GM19043 (cell line): ENCODE results near the gene TJP1.
"Not testable (repeated sequence)": the region's sequence is repeated elsewhere in the genome, so short reads cannot be mapped to it uniquely, and the experiment has no call there.

ENCODE experiments used
- ATAC-seq: cut with Tn5 transposase; IDR thresholded peaks from one replicate; pipeline ENCODE4 v1.9.1; 2021; ENCODE audit warnings: low read depth; ENCODE audit not compliant: unreplicated experiment

Gene TJP1

GRCh38 chr15:29711531-29711930, 110.7 kb downstream of the TJP1 start:
- no peak for ATAC-seq

GRCh38 chr15:29708519-29708918, 113.7 kb downstream of the TJP1 start:
- ATAC-seq, result no peak

GRCh38 chr15:29704950-29705597, 117.2 kb downstream of the TJP1 start:
- no peak for ATAC-seq

DNA sequence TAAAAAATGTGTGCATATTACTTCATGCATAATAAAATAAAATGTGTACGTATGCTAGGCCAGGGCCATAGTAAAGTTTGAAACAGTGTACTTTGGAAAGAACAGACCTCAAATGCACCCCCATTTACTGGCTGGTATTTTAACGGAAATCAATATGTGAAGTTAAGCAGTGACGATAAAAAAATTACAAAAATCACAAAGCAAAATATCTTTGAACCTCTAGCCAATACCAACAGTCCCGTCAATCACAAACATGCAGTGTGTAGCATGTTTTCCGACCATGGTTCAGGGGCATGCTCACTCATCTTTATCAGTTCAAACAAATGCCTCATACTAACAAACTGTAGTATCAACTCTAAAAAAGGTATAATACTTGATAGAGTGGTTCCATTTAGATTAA, 121.1 kb downstream of the TJP1 start:
- no peak for ATAC-seq

DNA sequence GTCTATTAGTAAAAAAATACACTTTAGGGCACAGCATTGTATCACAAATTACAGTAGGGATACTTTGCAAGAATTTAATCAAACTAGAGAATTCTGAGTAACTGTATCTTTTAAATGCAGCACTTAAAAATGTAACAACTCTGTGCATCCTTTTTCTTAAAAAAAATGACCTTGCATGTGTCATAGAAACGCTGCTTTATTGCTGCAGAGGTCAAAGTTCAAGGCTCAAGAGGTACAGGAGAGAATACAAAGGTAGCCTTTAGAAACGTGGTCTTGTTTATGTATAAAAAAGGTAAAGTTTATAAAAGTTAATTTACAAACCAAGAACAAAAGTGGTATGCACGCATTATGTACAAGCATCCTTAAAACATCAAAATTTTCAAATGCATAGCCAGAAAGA, 122.0 kb downstream of the TJP1 start:
- ATAC-seq, result no peak

GRCh38 chr15:29699791-29700190, 122.5 kb downstream of the TJP1 start:
- no peak for ATAC-seq

DNA sequence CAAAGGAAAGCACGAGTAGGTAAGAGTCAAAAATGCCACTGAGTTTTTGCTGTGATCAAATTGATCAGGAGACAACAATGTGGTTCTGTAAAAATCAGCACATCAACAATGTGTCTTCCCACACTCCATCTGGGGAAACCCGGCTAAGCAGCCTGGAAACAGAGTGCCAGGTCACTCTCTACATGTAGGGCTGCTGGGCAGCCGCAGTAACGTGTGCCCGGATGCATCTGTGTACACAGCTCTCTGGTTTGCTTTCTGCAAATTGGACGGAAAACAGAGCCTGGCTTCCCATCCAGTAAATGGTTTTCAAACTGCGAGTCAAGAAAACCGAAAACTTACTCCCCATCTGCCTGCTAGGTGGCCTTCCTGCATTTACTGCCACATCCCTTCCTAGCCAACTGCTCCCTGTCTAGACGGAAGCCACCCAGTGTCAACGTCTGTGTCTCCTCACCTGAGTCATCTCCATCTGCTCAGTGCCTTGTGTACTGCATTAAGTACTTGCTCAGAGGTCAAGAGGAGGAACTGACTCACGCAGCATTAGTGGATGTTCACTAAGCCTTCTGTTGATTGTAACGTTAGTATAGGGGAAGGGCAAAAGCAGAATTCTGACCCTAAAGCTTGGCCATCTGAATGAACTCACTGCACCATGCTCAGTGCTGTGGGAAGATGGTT, 124.1 kb downstream of the TJP1 start:
- ATAC-seq, result no peak

- no peak for ATAC-seq
Measured at GRCh38 chr15:29696950-29697738, 125.1 kb downstream of the TJP1 start.

- ATAC-seq, result not testable (repeated sequence)
Measured at GRCh38 chr15:29696506-29696905, 125.8 kb downstream of the TJP1 start.

GRCh38 chr15:29695489-29696167, 126.6 kb downstream of the TJP1 start:
- ATAC-seq, result no peak

GRCh38 chr15:29693225-29693624, 129.0 kb downstream of the TJP1 start:
- ATAC-seq, result no peak

GRCh38 chr15:29692527-29692926, 129.7 kb downstream of the TJP1 start:
- no peak for ATAC-seq

DNA sequence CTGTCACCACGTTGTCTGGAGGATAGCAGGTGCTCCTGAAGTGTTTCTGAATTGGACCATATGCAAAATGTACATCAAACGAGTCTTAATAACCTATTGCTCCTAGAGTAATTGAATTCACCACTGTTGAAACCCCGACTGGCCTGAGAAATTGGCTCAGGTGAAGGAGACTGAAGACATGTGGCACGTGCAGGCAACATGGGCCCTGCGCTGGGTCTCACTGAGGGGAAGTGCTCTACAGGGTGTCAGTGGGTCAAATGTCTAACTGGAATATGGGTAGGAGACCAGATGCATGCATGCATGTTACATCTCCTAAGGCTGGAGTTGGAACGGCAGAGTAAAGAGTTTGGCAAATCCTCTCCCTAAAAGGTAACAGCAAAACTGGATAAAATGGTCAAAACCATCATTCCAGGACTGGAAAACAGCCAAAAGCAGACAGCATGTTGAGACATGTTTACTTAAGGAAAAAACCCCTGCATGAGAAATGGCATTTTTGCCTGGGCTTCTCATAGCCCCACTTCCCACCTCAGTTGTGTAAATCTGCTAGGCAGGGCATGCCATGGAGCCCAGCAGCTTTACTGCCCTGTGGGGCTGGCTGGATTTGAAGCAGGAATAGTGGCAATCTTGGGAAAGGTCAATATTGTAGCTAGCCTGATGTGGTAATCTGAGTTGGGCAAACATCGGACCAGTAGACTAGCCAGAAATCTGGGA, 131.3 kb downstream of the TJP1 start:
- no peak for ATAC-seq

DNA sequence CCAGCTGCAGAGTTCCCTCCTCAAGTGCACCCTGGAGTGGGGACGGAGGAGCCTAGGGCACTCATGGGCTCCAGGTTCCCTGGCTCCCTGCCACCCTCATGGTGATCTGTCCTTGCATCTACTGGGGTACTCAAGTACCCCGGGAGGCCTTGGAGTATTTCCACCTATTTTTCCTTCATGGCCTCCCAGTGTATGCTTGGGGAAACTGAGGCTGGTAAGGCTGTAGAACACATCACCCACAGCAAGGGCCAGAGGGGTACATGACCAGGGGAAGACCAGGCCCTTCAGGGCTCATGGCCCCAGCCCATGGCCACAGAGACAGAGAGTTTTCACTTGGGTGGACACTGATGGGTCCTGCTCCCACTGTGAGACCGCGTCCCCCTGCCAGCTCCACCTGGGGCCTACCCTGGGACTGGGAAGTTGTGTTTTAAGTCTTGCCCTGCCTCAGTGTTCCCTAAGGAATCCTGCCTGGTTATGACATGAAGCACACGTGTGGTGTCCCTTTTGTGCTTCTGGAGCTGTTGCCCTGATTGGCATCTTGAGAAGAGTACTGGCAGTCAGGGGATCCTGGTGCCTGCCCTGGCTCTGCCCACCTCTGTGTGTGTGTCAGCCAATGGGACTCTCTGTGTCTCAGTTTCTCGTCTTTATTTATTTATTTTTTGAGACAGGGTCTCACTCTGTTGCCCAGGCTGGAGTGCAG, 132.8 kb downstream of the TJP1 start:
- ATAC-seq, result no peak

DNA sequence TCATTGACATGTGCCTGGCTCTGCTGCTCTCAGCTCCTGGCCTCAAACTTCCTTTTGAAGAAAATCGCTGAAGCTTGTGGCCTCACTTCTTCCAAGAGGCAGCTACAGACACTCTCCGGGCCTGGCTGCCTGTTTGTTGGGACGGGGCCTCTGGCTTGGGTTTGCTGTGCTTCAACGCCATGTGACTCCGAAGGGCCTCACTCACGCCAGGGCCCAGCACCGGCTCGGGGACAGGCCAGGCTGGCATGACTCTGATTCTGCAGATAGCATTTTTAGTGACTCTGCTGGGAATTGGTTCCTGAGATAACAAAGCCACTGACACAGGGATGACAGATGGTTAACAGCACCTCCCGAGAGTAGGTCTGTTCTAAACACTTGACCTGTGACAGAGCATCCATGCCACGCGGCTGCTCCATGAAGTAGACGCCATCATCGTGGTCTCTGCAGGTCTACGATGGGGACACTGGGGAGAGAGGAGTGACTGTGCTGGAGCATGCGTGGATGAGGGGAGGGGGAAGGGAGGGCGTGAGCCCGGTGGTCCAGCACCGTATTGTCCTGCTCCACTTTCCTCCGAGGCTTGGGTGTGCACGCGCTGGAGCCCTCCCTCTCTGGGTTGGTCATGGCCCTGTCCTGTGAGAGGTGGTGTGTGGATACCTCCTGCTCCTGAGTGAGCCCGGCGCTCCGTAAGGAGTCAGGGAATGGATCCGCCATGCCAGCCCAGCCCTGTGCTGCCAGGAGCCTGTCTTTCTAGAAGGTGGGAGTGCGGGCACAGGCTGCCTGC, 133.6 kb downstream of the TJP1 start:
- no peak for ATAC-seq

DNA sequence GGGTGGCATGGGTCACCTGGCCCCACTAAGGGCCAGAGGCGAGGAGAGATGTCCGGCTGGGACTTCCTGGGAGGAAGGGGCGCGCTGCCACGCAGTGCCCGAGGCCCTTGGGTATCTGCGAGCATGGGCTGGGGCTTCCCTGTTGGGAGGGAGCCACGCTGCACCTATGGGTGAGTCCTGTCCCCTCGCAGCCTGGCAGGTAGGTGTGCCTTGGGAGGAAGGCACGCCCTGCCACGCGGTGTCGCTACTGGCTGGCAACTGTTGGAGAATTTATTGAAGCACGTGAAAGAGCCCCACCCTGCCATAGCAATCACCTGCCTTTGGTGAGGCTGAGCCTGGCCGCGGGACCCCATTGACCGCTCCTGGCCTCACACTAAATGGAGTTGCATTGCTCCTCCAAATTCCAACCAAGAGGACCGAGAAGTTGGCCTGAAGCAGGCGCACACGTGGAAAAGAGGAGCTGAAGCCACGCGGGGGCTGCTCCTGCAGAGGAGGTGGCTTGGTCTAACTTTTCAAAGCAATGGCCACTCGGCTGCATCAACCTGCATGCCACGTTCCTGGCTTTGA, 134.2 kb downstream of the TJP1 start:
- no peak for ATAC-seq

DNA sequence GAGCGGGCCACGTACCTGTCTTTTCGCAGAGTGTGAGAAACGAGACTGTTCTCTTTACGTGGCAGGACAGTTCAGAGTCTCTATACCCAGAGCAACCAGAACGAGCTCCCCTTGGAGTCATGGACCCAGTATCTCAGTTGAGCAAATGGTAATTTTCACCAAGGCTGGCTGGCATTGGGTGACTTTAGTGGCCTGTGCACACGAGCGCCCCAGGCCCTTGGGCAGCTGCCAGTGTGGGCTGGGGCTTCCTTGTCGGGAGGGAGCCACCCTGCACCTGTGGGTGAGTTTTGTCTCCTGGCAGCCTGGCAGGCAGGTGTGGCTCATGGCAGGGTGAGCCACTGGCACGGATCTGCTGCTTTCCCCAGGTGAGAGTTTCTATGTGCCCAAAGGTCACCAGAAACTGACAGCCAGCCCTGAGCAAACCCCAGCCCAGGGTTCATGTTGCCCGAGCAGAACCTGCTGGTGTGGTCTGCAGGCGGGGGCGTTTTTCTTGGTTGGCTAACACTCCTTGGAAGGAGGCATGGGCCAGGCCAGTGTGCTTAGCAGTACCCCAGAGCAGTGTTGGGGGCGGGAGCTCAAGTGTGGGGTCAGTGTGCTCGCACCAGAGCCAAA, 135.0 kb downstream of the TJP1 start:
- no peak for ATAC-seq

- no peak for ATAC-seq
Measured at GRCh38 chr15:29686445-29687203, 135.6 kb downstream of the TJP1 start.
